Upper lobe of left lung (tissue), 6 donors: Measurements from ENCODE around the gene PCNX2. TPM values are rescaled to one million over a fixed set of nuclear protein-coding genes. Genes with fewer than 3 reads are reported as not detected.

Experiments
- ATAC-seq, 2 donors: fragments of 200-7000 bp; cut with Tn5 transposase; one replicate each; pipeline ENCODE4 v1.9.1; 2022; ENCODE audit warnings: mild to moderate bottlenecking in 2 of 2, moderate library complexity in 2 of 2; ENCODE audit not compliant: low FRiP score in 2 of 2
- DNase-seq, 2 donors: peaks; one replicate each; pipeline ENCODE4 v3.0.0-alpha.2; 2019 to 2020
- H3K27ac ChIP-seq, 4 donors: fragments of 200-600 bp; sonication (generic); one replicate each; pipeline ENCODE4 v1.5.1; 2016 to 2019
- H3K27me3 ChIP-seq, 4 donors: fragments of 200-600 bp; sonication (generic); one replicate each; pipeline ENCODE4 v1.5.1; 2017 to 2019
- H3K36me3 ChIP-seq, 4 donors: fragments of 200-600 bp; sonication (generic); one replicate each; pipeline ENCODE4 v1.5.1; 2016 to 2019
- H3K4me1 ChIP-seq, 4 donors: fragments of 200-600 bp; sonication (generic); one replicate each; pipeline ENCODE4 v1.5.1; 2018 to 2019
- H3K4me3 ChIP-seq, 4 donors: fragments of 200-600 bp; sonication (generic); one replicate each; pipeline ENCODE4 v1.5.1; 2017 to 2019; ENCODE audit warnings: mild to moderate bottlenecking in 2 of 4, moderate library complexity in 1 of 4
- H3K9me3 ChIP-seq, 4 donors: fragments of 200-600 bp; sonication (generic); one replicate each; pipeline ENCODE4 v1.5.1; 2018 to 2019
- CTCF ChIP-seq, 6 experiments: fragments of 450-650 bp in 4 of 6; fragments of 200-600 bp in 2 of 6; sonication (generic) in 2 of 6; IDR thresholded peaks; one replicate each; pipeline ENCODE4 v1.5.1; 2016 to 2019; ENCODE audit warnings: antibody characterized with exemption in 6 of 6
- EP300 ChIP-seq, 4 donors: sonication (generic); formaldehyde crosslinking; IDR thresholded peaks; one replicate each; pipeline ENCODE4 v1.5.1; 2017; ENCODE audit warnings: antibody characterized with exemption in 4 of 4, control low read depth in 2 of 4
- POLR2A ChIP-seq, 4 donors: fragments of 450-650 bp; IDR thresholded peaks; one replicate each; pipeline ENCODE4 v1.5.1; 2016 to 2017; ENCODE audit warnings: antibody characterized with exemption in 4 of 4, mild to moderate bottlenecking in 2 of 4
- POLR2AphosphoS5 ChIP-seq, 2 donors: sonication (generic); formaldehyde crosslinking; IDR thresholded peaks; one replicate each; pipeline ENCODE4 v1.5.1; 2017; ENCODE audit warnings: antibody characterized with exemption in 2 of 2
- WGBS, 2 donors: methylation state at CpG; one replicate each; pipeline ENCODE4 v1.1.5; 2017 to 2018; 5-methylcytosine and 5-hydroxymethylcytosine counted together
- total RNA-seq, 6 donors: library from RNA; depleted of rRNA in 4 of 6; stranded (reverse); fragments of >200 nt in 4 of 6; gene quantifications; one replicate each; pipeline versions ENCODE4 v1.1.0 to v1.2.1, GENCODE V29; 2016 to 2021
- donor health status: DM: no; HTN: no; CAD: no; lungs with moderate emphysema.
- donor health status: DM: no; HTN: yes; CAD: no; lungs with severe emphysema.

Gene PCNX2
- total RNA-seq, 6 donors from 2014 or later = 8.2 to 27.2 (median 14.5) TPM

- Histone ChIP-seq H3K4me3 (peak within 1 kb of the TSS; percentile 62 to 80 (median 66)), H3K36me3 (no peaks in the 10 kb centered on the region), H3K27ac (peak within 1 kb of the TSS; percentile 62 to 89 (median 82)), H3K27me3 (peaks cover 0 to 14% (median 0%) of the 10 kb centered on the region in 4 donors), H3K4me1 (peaks cover 5 to 27% (median 19%) of the 10 kb centered on the region in 4 donors), H3K9me3 (no peaks in the 10 kb centered on the region)
- peak in 1 of 2 donors; percentile 86 for ATAC-seq
- TF ChIP-seq POLR2A (IDR thresholded peaks at IDR 0.05) = peak in 3 of 4 donors; percentile 54 to 79 (median 66)
- no peak for TF ChIP-seq CTCF (IDR thresholded peaks at IDR 0.05)
- peak in 1 of 2 donors; percentile 53 for TF ChIP-seq POLR2AphosphoS5 (IDR thresholded peaks at IDR 0.05)
- peak in 1 of 2 donors; percentile 91 for DNase-seq
- 0 to 4% methylated on average over 7 to 11 of the region's 68 CpGs for WGBS, 2 donors
Observed at GRCh38 chr1:233327651-233328141, 32.2 kb upstream of the PCNX2 start, which contains the start of gene MAP3K21. TSS of gene MAP3K21 (plus strand) at chr1:233327724. CDS start at chr1:233328029, 305 bp downstream.

DNA sequence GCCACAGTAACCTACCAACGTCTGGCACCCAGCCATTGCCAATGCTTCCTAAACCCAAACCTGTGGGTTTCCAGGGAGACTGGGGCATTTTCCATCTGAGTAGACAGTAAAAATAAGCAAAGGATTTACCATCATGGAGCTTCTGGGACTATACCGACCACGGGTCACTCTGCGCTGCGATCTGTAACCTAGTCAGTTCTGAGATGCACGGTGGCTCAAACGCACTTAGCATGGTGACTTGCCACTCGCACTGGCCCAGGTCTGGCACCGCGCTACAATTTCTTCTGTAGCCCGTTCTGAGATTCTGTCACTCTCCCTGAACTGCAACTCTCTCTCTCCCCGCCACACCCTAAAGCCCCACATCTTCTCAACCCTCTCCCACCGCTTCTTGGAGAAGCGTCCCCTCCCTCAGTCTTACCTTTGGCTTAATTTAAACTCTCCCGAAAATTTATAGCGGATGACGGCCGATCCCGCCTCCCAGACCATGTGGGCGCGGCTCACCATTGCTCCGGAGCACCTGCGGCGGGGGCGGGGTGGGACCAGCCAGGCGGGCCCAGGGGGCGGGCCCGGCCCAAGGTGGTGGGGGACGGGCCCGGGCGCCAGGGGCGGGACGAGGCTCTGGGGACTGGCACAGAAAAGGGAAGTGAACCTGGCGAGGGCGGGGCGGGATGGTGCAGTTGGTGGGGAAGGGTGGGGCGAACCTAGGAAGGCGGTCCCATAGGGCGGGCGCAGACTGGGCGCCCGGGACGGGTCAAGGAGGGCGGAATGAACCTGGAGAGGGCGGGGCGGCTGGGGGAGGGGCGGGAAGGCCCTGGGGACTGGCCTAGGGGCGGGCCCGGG lies 31.5 kb upstream of the PCNX2 start:
- peak; percentile 96 for DNase-seq
- peak; percentile 90 to 98 for ATAC-seq

DNA sequence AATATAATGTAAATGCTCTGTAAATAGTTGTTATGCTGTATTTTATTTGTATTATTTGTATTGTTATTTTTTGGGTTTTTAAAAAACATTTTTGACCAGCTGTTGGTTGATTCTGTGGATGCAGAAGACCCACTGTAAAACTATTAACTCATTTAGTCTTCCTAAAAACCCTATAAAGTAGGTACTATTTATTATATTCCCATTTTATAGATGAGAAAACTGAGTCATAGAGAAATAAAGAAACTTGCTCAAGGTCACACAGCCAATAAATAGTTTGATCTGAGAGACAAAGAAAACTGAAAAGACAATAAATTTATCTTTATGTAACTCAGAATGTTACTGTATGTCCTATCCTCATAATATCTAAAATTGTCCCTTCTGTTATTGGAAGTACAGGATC lies 30.8 kb upstream of the PCNX2 start:
- no peaks in the 10 kb centered on the region for H3K36me3 ChIP-seq
- no peak overlapping the region for H3K27ac ChIP-seq
- H3K9me3 ChIP-seq = no peaks in the 10 kb centered on the region
- H3K4me1 ChIP-seq = peaks cover 5 to 27% (median 19%) of the 10 kb centered on the region in 4 donors
- DNase-seq (no peak), ATAC-seq (no peak)
- TF ChIP-seq POLR2A (IDR thresholded peaks at IDR 0.05) (no peak), POLR2AphosphoS5 (IDR thresholded peaks at IDR 0.05) (no peak), EP300 (IDR thresholded peaks at IDR 0.05) (no peak), CTCF (IDR thresholded peaks at IDR 0.05) (no peak)
- no peak overlapping the region for H3K4me3 ChIP-seq
- peaks cover 0 to 14% (median 0%) of the 10 kb centered on the region in 4 donors for H3K27me3 ChIP-seq

More for the DNA sequence above, 31.5 kb upstream of the PCNX2 start:
- peaks cover 0 to 14% (median 0%) of the 10 kb centered on the region in 4 donors for H3K27me3 ChIP-seq
- no peaks in the 10 kb centered on the region for H3K36me3 ChIP-seq
- peaks cover 5 to 27% (median 19%) of the 10 kb centered on the region in 4 donors for H3K4me1 ChIP-seq
- H3K27ac ChIP-seq = peak overlapping the region in 3 of 4 donors; percentile 8 to 78 (median 27)
- no peaks in the 10 kb centered on the region for H3K9me3 ChIP-seq
- WGBS, 2 donors = 7 to 8% methylated on average over 30 to 31 of the region's 49 CpGs
- peak overlapping the region in 3 of 4 donors; percentile 62 to 80 (median 66) for H3K4me3 ChIP-seq
- no peak for TF ChIP-seq EP300 (IDR thresholded peaks at IDR 0.05)

GRCh38 chr1:233323718-233324117 lies 28.2 kb upstream of the PCNX2 start:
- Histone ChIP-seq H3K27me3 (peaks cover 0 to 12% (median 0%) of the 10 kb centered on the region in 4 donors), H3K27ac (no peak overlapping the region), H3K9me3 (no peaks in the 10 kb centered on the region), H3K4me3 (no peak overlapping the region), H3K36me3 (no peaks in the 10 kb centered on the region), H3K4me1 (peaks cover 1 to 22% (median 15%) of the 10 kb centered on the region in 4 donors)
- DNase-seq = no peak
- no peak for TF ChIP-seq CTCF (IDR thresholded peaks at IDR 0.05)
- no peak for TF ChIP-seq EP300 (IDR thresholded peaks at IDR 0.05)
- no peak for TF ChIP-seq POLR2A (IDR thresholded peaks at IDR 0.05)
- TF ChIP-seq POLR2AphosphoS5 (IDR thresholded peaks at IDR 0.05) = no peak
- WGBS, 2 donors = 48 to 67% methylated on average over 1 of the region's 1 CpG
- no peak for ATAC-seq

- no peak for TF ChIP-seq CTCF (IDR thresholded peaks at IDR 0.05)
- TF ChIP-seq POLR2AphosphoS5 (IDR thresholded peaks at IDR 0.05) = no peak
- no peak for DNase-seq
- Histone ChIP-seq H3K27ac (no peak overlapping the region), H3K27me3 (no peaks in the 10 kb centered on the region), H3K4me1 (no peaks in the 10 kb centered on the region), H3K4me3 (no peak overlapping the region), H3K9me3 (no peaks in the 10 kb centered on the region), H3K36me3 (no peaks in the 10 kb centered on the region)
- no peak for ATAC-seq
- 81 to 83% methylated on average over 2 of the region's 2 CpGs for WGBS, 2 donors
Observed at GRCh38 chr1:233320023-233320422, 24.5 kb upstream of the PCNX2 start.
